Measurements from ENCODE around the gene OR2T29.
A peak's percentile ranks its signal among the peaks of the same experiment; 100 is the strongest.
"Not testable (repeated sequence)": the region's sequence is repeated elsewhere in the genome, so short reads cannot be mapped to it uniquely, and the experiment has no call there.

Gene OR2T29, protein sequence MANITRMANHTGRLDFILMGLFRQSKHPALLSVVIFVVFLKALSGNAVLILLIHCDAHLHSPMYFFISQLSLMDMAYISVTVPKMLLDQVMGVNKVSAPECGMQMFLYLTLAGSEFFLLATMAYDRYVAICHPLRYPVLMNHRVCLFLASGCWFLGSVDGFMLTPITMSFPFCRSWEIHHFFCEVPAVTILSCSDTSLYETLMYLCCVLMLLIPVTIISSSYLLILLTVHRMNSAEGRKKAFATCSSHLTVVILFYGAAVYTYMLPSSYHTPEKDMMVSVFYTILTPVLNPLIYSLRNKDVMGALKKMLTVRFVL

DNA sequence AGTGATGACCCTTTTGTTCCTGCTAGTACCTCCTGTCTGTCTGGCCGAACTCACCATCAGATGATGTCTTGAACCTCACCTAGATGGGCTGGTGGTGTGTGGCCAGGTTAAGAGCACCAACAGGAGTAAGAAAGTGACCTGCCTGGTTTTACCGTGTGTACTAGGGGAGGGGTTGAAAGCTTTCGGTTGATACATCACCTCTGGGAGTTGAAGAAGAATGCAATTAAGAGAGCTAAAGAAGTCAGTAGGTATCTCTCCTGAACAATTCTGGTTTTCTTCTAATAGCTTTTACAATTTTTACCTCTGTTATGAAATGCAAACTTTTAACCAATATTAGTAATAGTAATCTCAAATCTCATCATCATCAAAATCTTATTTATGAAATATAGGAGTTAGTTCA is at the start of gene OR2T29:
TSS of gene OR2T29 (minus strand) at position 101 of the 400 bp plus-strand sequence. CDS start 3,281 bp downstream, outside the sequence.
- DNase-seq (ENCODE audit: low read depth); H3K4me3 ChIP-seq (ENCODE audit: low read depth, low read length): not testable (repeated sequence)

- peak; percentile 11 for TF ChIP-seq CTCF (IDR thresholded peaks at IDR 0.05; ENCODE audit: insufficient read depth, low read depth, low read length, missing control alignments)
- no peak overlapping the region for H3K4me3 ChIP-seq (ENCODE audit: low read depth, low read length)
- peak; percentile 45 for DNase-seq (ENCODE audit: low read depth)
Measured at GRCh38 chr1:248611883-248612414, 49.4 kb upstream of the OR2T29 start.

DNA sequence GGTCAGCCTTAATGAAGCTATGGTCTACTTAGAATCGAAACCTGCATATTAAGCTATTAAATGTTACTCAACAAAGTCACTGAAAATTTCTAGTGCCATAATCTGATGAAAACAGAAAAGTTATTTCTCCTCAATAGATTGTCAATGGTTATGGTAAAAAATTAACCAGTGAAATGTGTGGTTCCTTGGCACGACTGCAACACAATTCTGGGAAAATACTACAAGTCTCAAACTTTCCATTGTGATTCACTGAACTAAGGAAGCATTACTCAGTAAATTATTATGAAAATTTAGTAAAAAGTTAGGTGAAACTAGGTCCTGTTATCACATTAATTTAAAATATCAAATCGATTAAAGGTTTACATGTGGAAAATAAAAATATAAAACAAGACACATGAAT is 47.7 kb upstream of the OR2T29 start:
- H3K4me3 ChIP-seq (ENCODE audit: low read depth, low read length), result no peak overlapping the region
- no peak for DNase-seq (ENCODE audit: low read depth)
- TF ChIP-seq CTCF (IDR thresholded peaks at IDR 0.05; ENCODE audit: insufficient read depth, low read depth, low read length, missing control alignments), result no peak

DNA sequence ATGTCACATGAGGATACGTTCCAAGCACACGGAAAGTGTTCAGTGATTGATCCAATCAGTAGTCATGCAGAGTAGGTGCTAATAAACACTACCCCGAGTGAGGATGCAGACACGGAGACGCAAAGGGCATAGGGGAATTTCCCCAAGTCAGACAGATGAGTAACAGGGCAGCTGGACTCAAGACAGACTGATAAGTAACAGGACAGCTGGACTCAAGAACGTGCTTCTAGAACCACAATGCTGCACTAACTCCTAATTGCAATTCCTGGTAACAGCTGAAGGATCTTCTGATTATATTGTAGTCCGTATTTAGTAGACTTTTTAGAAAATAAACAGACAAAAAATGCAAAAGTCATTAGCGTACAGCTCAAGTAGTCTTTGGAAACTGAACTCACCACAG is 36.8 kb upstream of the OR2T29 start:
- H3K4me3 ChIP-seq (ENCODE audit: low read depth, low read length), result no peak overlapping the region
- no peak for TF ChIP-seq CTCF (IDR thresholded peaks at IDR 0.05; ENCODE audit: insufficient read depth, low read depth, low read length, missing control alignments)
- DNase-seq (ENCODE audit: low read depth), result peak; percentile 23

DNA sequence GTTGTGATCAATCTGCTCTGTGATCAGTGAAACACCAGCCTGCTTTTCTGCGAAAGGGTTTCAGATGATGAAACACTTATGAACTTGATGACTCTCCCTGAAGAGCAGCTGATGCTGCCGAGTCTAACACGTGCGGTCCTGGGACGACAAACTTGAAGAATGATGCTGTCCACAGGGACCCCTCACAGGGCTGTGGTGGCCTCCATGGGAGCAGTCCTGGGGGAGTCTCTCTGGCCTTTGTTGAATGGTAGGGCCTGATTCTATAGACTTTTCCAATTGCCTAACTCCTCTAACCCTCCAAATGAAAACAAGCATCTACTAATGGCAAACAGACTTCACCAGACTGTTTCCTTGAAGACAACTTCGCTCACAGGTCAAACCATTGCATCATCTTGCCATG is 35.0 kb upstream of the OR2T29 start, which contains the start of gene OR2T10:
TSS of gene OR2T10 (minus strand) at position 112 of the 400 bp plus-strand sequence. CDS start 3,932 bp downstream, outside the sequence.
- DNase-seq (ENCODE audit: low read depth), result no peak
- H3K4me3 ChIP-seq (ENCODE audit: low read depth, low read length), result no peak within 1 kb of the TSS
- TF ChIP-seq CTCF (IDR thresholded peaks at IDR 0.05; ENCODE audit: insufficient read depth, low read depth, low read length, missing control alignments), result no peak

DNA sequence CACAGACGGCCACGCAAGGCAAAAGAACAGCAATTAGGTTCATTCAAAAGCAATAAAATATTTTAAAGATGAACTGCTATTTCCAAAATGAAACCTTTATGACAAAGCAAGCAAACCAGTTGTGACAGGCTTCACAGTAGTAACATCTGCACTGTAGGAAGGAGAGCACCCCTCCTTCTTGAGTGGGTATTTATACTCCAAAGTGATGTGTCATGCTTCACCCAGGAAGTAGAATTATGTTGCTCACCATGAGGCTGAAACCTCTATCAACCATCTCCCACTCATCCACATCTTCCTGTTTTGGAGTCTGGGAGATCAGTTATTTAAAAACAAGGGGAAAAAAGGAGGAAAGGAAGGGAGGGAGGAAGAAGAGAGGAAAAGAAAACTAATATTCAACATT is 34.0 kb upstream of the OR2T29 start:
- DNase-seq (ENCODE audit: low read depth), result peak; percentile 32
- no peak overlapping the region for H3K4me3 ChIP-seq (ENCODE audit: low read depth, low read length)
- TF ChIP-seq CTCF (IDR thresholded peaks at IDR 0.05; ENCODE audit: insufficient read depth, low read depth, low read length, missing control alignments), result no peak

- no peak for DNase-seq (ENCODE audit: low read depth)
- no peak for TF ChIP-seq CTCF (IDR thresholded peaks at IDR 0.05; ENCODE audit: insufficient read depth, low read depth, low read length, missing control alignments)
- no peak overlapping the region for H3K4me3 ChIP-seq (ENCODE audit: low read depth, low read length)
Measured at GRCh38 chr1:248593226-248593625, 30.7 kb upstream of the OR2T29 start.

Data from GM12865 (cell line).